ENCODE data around the gene RTN4R.

- TF ChIP-seq POLR2AphosphoS5 (IDR thresholded peaks at IDR 0.05; ENCODE audit: low read depth, low read length) (no peak), REST (IDR thresholded peaks at IDR 0.05; ENCODE audit: insufficient read depth in 1 of 2, low read depth in 2 of 2, low read length in 2 of 2) (no peak), TAF1 (IDR thresholded peaks at IDR 0.05; ENCODE audit: borderline replicate concordance, insufficient read depth, low read length) (no peak), SIN3A (IDR thresholded peaks at IDR 0.05; ENCODE audit: borderline replicate concordance, insufficient read depth, low read length) (no peak), FOXP2 (optimal IDR thresholded peaks at IDR 0.05; ENCODE audit: borderline replicate concordance, extremely low read depth, extremely low read length, insufficient read depth) (no peak)
Observed at GRCh38 chr22:20229916-20230775, 38.0 kb downstream of the RTN4R start.

Data from PFSK-1 (cell line).